SIG-M5 (cell line): ENCODE data around the gene BEST2.
A peak's percentile ranks its signal among the peaks of the same experiment; 100 is the strongest.
"Not testable (repeated sequence)": the region's sequence is repeated elsewhere in the genome, so short reads cannot be mapped to it uniquely, and the experiment has no call there.

Experiments
- DNase-seq: peaks from one replicate; lab custom pipeline; 2025; lab: John Stamatoyannopoulos, UW

BEST2 gene

GRCh38 chr19:12788042-12788681 is 36.6 kb downstream of the BEST2 start:
- no peak for DNase-seq

DNA sequence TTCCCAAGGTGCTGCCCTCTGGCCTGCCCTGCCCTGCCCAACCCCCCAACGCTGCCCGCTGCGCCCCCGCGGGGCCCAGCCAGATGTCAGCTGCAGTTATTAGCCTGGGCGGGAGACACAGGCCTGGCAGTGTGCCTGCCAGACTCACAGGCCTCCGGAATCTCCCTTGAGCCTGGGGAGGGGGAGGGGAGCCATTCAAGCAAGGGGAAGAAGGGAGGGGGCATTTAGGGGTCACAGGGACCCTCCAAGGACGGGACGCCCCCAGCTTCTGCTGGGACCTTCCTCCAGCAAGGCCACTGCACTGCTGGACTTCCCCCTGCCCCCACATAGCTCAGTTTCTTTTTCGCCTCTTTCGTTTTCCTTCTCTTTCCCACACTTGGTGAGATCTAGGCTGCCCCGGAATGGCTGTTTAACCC is 37.1 kb downstream of the BEST2 start:
- DNase-seq = no peak

DNA sequence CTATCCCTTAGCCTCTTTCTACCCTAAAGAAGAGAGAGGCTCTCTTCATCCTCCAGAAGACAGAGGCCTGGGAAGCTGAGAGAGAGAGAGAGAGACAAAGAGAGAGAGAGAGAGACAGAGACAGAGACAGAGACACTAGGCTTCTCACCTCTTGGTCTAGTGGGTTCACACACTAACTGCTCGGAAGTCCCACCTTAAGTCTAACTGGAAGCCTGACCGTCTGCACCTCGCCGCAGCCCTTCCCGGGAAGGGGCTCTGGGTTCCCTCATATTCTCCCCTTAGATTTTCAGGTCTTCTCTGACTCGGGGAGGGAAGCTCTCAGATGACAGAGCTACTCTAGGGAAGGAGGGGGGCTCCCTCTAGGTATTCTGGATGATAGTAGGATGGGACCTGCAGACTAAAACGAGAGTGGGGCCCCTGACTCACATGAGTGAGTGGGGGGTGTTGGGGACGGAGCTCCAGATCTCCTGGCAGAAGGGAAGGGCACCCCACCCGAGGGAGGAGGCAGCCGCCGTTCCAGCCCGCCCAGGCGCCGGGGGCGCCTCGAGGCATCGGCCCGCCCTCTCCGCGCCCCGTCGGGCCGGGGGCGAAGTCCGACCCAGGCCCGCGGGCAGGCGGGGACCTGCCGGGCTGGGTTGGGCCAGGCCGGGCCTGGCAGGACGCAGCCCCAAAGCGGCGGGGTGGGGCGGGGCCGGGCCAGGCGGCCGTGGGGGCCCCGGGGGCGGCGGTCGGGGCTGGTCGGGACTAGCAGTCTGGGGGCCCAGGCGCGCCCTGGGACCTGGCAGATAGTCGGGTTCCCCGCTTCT is 37.7 kb downstream of the BEST2 start:
- DNase-seq = no peak

- DNase-seq = peak; percentile 86
Measured at GRCh38 chr19:12789904-12790619, 38.5 kb downstream of the BEST2 start.

- no peak for DNase-seq
Measured at GRCh38 chr19:12790628-12791344, 39.2 kb downstream of the BEST2 start.

DNA sequence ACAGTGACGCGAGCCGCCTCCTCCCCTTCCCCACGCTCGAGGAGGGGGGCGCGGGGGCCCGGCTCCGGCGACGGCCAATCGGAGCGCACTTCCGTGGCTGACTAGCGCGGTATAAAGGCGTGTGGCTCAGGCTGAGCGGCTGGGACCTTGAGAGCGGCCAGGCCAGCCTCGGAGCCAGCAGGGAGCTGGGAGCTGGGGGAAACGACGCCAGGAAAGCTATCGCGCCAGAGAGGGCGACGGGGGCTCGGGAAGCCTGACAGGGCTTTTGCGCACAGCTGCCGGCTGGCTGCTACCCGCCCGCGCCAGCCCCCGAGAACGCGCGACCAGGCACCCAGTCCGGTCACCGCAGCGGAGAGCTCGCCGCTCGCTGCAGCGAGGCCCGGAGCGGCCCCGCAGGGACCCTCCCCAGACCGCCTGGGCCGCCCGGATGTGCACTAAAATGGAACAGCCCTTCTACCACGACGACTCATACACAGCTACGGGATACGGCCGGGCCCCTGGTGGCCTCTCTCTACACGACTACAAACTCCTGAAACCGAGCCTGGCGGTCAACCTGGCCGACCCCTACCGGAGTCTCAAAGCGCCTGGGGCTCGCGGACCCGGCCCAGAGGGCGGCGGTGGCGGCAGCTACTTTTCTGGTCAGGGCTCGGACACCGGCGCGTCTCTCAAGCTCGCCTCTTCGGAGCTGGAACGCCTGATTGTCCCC is 39.9 kb downstream of the BEST2 start, which contains the start of gene JUNB:
Gene JUNB, plus strand, starts transcription at position 142 of the 706 bp plus-strand sequence. Its CDS starts 286 bp downstream, at position 428.
- peak; percentile 54 for DNase-seq

DNA sequence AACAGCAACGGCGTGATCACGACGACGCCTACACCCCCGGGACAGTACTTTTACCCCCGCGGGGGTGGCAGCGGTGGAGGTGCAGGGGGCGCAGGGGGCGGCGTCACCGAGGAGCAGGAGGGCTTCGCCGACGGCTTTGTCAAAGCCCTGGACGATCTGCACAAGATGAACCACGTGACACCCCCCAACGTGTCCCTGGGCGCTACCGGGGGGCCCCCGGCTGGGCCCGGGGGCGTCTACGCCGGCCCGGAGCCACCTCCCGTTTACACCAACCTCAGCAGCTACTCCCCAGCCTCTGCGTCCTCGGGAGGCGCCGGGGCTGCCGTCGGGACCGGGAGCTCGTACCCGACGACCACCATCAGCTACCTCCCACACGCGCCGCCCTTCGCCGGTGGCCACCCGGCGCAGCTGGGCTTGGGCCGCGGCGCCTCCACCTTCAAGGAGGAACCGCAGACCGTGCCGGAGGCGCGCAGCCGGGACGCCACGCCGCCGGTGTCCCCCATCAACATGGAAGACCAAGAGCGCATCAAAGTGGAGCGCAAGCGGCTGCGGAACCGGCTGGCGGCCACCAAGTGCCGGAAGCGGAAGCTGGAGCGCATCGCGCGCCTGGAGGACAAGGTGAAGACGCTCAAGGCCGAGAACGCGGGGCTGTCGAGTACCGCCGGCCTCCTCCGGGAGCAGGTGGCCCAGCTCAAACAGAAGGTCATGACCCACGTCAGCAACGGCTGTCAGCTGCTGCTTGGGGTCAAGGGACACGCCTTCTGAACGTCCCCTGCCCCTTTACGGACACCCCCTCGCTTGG is 40.7 kb downstream of the BEST2 start:
- no peak for DNase-seq

DNA sequence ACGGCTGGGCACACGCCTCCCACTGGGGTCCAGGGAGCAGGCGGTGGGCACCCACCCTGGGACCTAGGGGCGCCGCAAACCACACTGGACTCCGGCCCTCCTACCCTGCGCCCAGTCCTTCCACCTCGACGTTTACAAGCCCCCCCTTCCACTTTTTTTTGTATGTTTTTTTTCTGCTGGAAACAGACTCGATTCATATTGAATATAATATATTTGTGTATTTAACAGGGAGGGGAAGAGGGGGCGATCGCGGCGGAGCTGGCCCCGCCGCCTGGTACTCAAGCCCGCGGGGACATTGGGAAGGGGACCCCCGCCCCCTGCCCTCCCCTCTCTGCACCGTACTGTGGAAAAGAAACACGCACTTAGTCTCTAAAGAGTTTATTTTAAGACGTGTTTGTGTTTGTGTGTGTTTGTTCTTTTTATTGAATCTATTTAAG is 41.3 kb downstream of the BEST2 start:
- no peak for DNase-seq

- no peak for DNase-seq
Measured at GRCh38 chr19:12793290-12794195, 42.0 kb downstream of the BEST2 start.

- DNase-seq = no peak
Measured at GRCh38 chr19:12794196-12794941, 42.8 kb downstream of the BEST2 start.

- no peak for DNase-seq
Measured at GRCh38 chr19:12794971-12795381, 43.4 kb downstream of the BEST2 start.

- DNase-seq = no peak
Measured at GRCh38 chr19:12796146-12797071, 44.8 kb downstream of the BEST2 start.

GRCh38 chr19:12797141-12797587 is 45.6 kb downstream of the BEST2 start:
- DNase-seq = no peak

- not testable (repeated sequence) for DNase-seq
Measured at GRCh38 chr19:12797607-12798006, 46.0 kb downstream of the BEST2 start.

GRCh38 chr19:12799742-12800465 is 48.3 kb downstream of the BEST2 start:
- no peak for DNase-seq

- no peak for DNase-seq
Measured at GRCh38 chr19:12800466-12800770, 48.8 kb downstream of the BEST2 start.

GRCh38 chr19:12800923-12801465 is 49.4 kb downstream of the BEST2 start:
- DNase-seq = no peak
